HCT116 (cell line): ENCODE measurements around the gene GHDC. TPM values are rescaled to one million over a fixed set of nuclear protein-coding genes. Genes with fewer than 3 reads are reported as not detected.

Source experiments
- ATAC-seq: fragments of 200-7000 bp; cut with Tn5 transposase; 2 replicates; pipeline ENCODE4 v1.9.1; 2020; ENCODE audit warnings: mild to moderate bottlenecking, moderate library complexity
- BruUV-seq: library from RNA; stranded (reverse); fragments of 400-500 nt; replicated peaks from 2 replicates; lab custom pipeline; 2021; lab: Mats Ljungman, UMichigan
- CTCF ChIA-PET: fragments of 300-600 bp; sonication (Branson Sonifier 250); formaldehyde crosslinking; loops from one replicate; lab custom pipeline; 2021; ENCODE audit warnings: antibody characterized with exemption; lab: Charles Lee
- POLR2A ChIA-PET: fragments of 300-600, 350-600 bp; sonication (Branson Sonifier 250); formaldehyde crosslinking; loops from one replicate; lab custom pipeline; 2021; ENCODE audit warnings: antibody characterized with exemption; lab: Charles Lee
- RAD21 ChIA-PET, 2 experiments: fragments of 300-600 bp; sonication (Branson Sonifier 250); formaldehyde crosslinking; loops; one replicate each; lab custom pipeline; 2023; ENCODE audit warnings: low total read pairs in 2 of 2; ENCODE audit not compliant: uncharacterized antibody in 2 of 2, unreplicated experiment in 2 of 2, low non-redundant PET in 1 of 2; lab: Charles Lee
- DNase-seq: peaks from one replicate; pipeline ENCODE4 v3.0.0-alpha.2; 2010; ENCODE audit warnings: low read depth, low spot score
- H2AFZ ChIP-seq: fragments of 200-600 bp; shearing (Covaris generic), sonication (generic); 2 replicates; pipeline ENCODE4 v1.6.1; 2017; ENCODE audit warnings: low read depth, mixed run types, mixed read lengths, antibody characterized with exemption, low read length; ENCODE audit not compliant: poor library complexity, severe bottlenecking
- H3K27ac ChIP-seq: 2 replicates; pipeline ENCODE4 v1.5.1; 2012; ENCODE audit warnings: low read depth, low read length
- H3K27me3 ChIP-seq: fragments of 200-600 bp; sonication (generic); 2 replicates; pipeline ENCODE4 v1.6.1; 2016; ENCODE audit warnings: mixed run types, low read length, mixed read lengths; ENCODE audit not compliant: insufficient read depth
- H3K36me3 ChIP-seq, 2 experiments: fragments of 200-500 bp in 1 of 2; fragments of 200-600 bp in 1 of 2; sonication (Bioruptor generic) in 1 of 2; sonication (generic) in 1 of 2; 2 replicates each; pipeline versions ENCODE4 v1.5.1 to v1.6.1; 2014 to 2016; ENCODE audit warnings: low read length in 2 of 2, inconsistent platforms in 1 of 2, mixed read lengths in 1 of 2, mixed run types in 1 of 2; ENCODE audit not compliant: insufficient read depth in 2 of 2, control insufficient read depth in 1 of 2
- H3K4me1 ChIP-seq, 2 experiments: fragments of 200-600 bp in 1 of 2; sonication (generic) in 1 of 2; 2 replicates each; pipeline versions ENCODE4 v1.5.1 to v1.6.1; 2012 to 2017; ENCODE audit warnings: low read length in 2 of 2, inconsistent platforms in 1 of 2, mild to moderate bottlenecking in 1 of 2, mixed read lengths in 1 of 2, mixed run types in 1 of 2, moderate library complexity in 1 of 2; ENCODE audit not compliant: insufficient read depth in 2 of 2, control insufficient read depth in 1 of 2
- H3K4me2 ChIP-seq: fragments of 200-600 bp; sonication (generic); 2 replicates; pipeline ENCODE4 v1.6.1; 2017; ENCODE audit warnings: mixed run types, low read length, mixed read lengths
- H3K4me3 ChIP-seq, 2 experiments: fragments of 200-600 bp in 1 of 2; sonication (generic) in 1 of 2; replicated peaks in 1 of 2; 2 replicates each; pipeline ENCODE4 v1.5.1; 2011 to 2016; ENCODE audit warnings: low read length in 2 of 2, control low read depth in 1 of 2, low read depth in 1 of 2, mild to moderate bottlenecking in 1 of 2, mixed read lengths in 1 of 2, mixed run types in 1 of 2
- H3K79me2 ChIP-seq: fragments of 200-600 bp; sonication (generic); 2 replicates; pipeline ENCODE4 v1.6.1; 2017; ENCODE audit warnings: mild to moderate bottlenecking, mixed run types, low read length, moderate library complexity, mixed read lengths; ENCODE audit not compliant: insufficient read depth
- H3K9ac ChIP-seq: fragments of 200-600 bp; sonication (generic); 2 replicates; pipeline ENCODE4 v1.6.1; 2016; ENCODE audit warnings: low read length, mixed read lengths
- H3K9me2 ChIP-seq: fragments of 200-600 bp; sonication (generic), shearing (Covaris generic); 2 replicates; pipeline ENCODE4 v1.6.1; 2017; ENCODE audit warnings: mixed run types, mild to moderate bottlenecking, moderate library complexity; ENCODE audit not compliant: insufficient read depth
- H3K9me3 ChIP-seq, 2 experiments: fragments of 200-500 bp in 1 of 2; fragments of 200-600 bp in 1 of 2; sonication (Bioruptor generic) in 1 of 2; sonication (generic) in 1 of 2; 2 replicates each; pipeline ENCODE4 v1.6.1; 2014 to 2017; ENCODE audit warnings: low read length in 2 of 2, mixed read lengths in 2 of 2, inconsistent platforms in 1 of 2, low read depth in 1 of 2, mild to moderate bottlenecking in 1 of 2, mixed run types in 1 of 2, moderate library complexity in 1 of 2; ENCODE audit not compliant: control insufficient read depth in 1 of 2, insufficient read depth in 1 of 2
- H4K20me1 ChIP-seq: fragments of 200-600 bp; sonication (generic), shearing (Covaris generic); 2 replicates; pipeline ENCODE4 v1.6.1; 2017; ENCODE audit warnings: mixed run types, mild to moderate bottlenecking, moderate library complexity; ENCODE audit not compliant: insufficient read depth
- CTCF ChIP-seq, 3 experiments: fragments of 200-600 bp in 1 of 3; sonication (generic) in 1 of 3; IDR thresholded peaks in 2 of 3; conservative IDR thresholded peaks in 1 of 3; 2 replicates each; pipeline ENCODE4 v1.5.1; 2012 to 2017; ENCODE audit warnings: low read depth in 2 of 3, low read length in 2 of 3, antibody characterized with exemption in 1 of 3, borderline replicate concordance in 1 of 3, control low read depth in 1 of 3, mild to moderate bottlenecking in 1 of 3, mixed read lengths in 1 of 3, mixed run types in 1 of 3, moderate library complexity in 1 of 3; ENCODE audit not compliant: insufficient read depth in 1 of 3
- EGR1 ChIP-seq: IDR thresholded peaks from 2 replicates; pipeline ENCODE4 v1.6.1; 2012; ENCODE audit warnings: low read depth
- SP1 ChIP-seq: IDR thresholded peaks from 2 replicates; pipeline ENCODE4 v1.6.1; 2012; ENCODE audit warnings: low read depth
- TCF7L2 ChIP-seq: IDR thresholded peaks from 2 replicates; pipeline ENCODE4 v1.7.0; 2011; ENCODE audit warnings: borderline replicate concordance, inconsistent platforms; ENCODE audit not compliant: insufficient read depth, insufficient read length; ENCODE audit errors: extremely low read depth
- YY1 ChIP-seq: IDR thresholded peaks from 2 replicates; pipeline ENCODE4 v1.6.1; 2011; ENCODE audit warnings: low read length, low read depth, moderate library complexity, mild to moderate bottlenecking; ENCODE audit not compliant: insufficient replicate concordance; ENCODE audit errors: extremely low read depth
- ZBTB33 ChIP-seq: IDR thresholded peaks from 2 replicates; pipeline ENCODE4 v1.6.1; 2011; ENCODE audit warnings: mild to moderate bottlenecking, low read length, moderate library complexity; ENCODE audit not compliant: insufficient replicate concordance; ENCODE audit errors: extremely low read depth
- ZNF274 ChIP-seq: fragments of 200-500 bp; sonication (Bioruptor generic); IDR thresholded peaks from 2 replicates; pipeline ENCODE4 v1.6.1; 2014; ENCODE audit warnings: mild to moderate bottlenecking, low read depth, low read length, inconsistent platforms
- intact Hi-C: fragments of 100-400 bp; cut with micrococcal nuclease; formaldehyde crosslinking; loops from 2 replicates; pipeline ENCODE4 v1.10.0; 2022
- total RNA-seq: library from RNA; stranded (reverse); gene quantifications from one replicate; pipeline ENCODE4 v1.2.1, GENCODE V29; 2021; ENCODE audit not compliant: unreplicated experiment
- TF ChIP-seq, protein P1 (sequence below): IDR thresholded peaks from 2 replicates; pipeline ENCODE4 v1.6.1; 2012; ENCODE audit warnings: low read depth

GHDC gene
- total RNA-seq, 1 experiment from 2014 or later: 13.2 TPM

GRCh38 chr17:42177684-42178083 lies 16.6 kb downstream of the GHDC start:
- Histone ChIP-seq H2AFZ (no peak overlapping the region), H3K4me3 (no peak overlapping the region), H3K27me3 (peaks cover 3% of the 10 kb centered on the region; the same call in 1 of the 2 replicates), H3K9ac (no peak overlapping the region), H3K36me3 (no peaks in the 10 kb centered on the region), H3K79me2 (no peaks in the 10 kb centered on the region), H3K4me1 (peaks cover 0 to 2% of the 10 kb centered on the region in 2 experiments; a peak in 1 of 4 replicates), H3K27ac (no peak overlapping the region), H3K9me3 (no peaks in the 10 kb centered on the region), H3K9me2 (no peaks in the 10 kb centered on the region), H3K4me2 (no peak overlapping the region), H4K20me1 (no peaks in the 10 kb centered on the region)
- POLR2A ChIA-PET: no interaction called here
- intact Hi-C loops: no loop called here
- no peak for ATAC-seq
- CTCF ChIA-PET: no interaction called here
- DNase-seq: no peak
- BruUV-seq: no TSS peak
- TF ChIP-seq ZBTB33 (no peak), TCF7L2 (no peak), EGR1 (no peak), CTCF (IDR thresholded peaks at IDR 0.05 in 2 of 3, conservative IDR thresholded peaks at IDR 0.05 in 1 of 3; ENCODE audit: borderline replicate concordance in 1 of 3, insufficient read depth in 1 of 3, low read depth in 2 of 3, low read length in 2 of 3) (no peak), SP1 (no peak), YY1 (no peak), ZNF274 (no peak)
- TF ChIP-seq, protein P1, sequence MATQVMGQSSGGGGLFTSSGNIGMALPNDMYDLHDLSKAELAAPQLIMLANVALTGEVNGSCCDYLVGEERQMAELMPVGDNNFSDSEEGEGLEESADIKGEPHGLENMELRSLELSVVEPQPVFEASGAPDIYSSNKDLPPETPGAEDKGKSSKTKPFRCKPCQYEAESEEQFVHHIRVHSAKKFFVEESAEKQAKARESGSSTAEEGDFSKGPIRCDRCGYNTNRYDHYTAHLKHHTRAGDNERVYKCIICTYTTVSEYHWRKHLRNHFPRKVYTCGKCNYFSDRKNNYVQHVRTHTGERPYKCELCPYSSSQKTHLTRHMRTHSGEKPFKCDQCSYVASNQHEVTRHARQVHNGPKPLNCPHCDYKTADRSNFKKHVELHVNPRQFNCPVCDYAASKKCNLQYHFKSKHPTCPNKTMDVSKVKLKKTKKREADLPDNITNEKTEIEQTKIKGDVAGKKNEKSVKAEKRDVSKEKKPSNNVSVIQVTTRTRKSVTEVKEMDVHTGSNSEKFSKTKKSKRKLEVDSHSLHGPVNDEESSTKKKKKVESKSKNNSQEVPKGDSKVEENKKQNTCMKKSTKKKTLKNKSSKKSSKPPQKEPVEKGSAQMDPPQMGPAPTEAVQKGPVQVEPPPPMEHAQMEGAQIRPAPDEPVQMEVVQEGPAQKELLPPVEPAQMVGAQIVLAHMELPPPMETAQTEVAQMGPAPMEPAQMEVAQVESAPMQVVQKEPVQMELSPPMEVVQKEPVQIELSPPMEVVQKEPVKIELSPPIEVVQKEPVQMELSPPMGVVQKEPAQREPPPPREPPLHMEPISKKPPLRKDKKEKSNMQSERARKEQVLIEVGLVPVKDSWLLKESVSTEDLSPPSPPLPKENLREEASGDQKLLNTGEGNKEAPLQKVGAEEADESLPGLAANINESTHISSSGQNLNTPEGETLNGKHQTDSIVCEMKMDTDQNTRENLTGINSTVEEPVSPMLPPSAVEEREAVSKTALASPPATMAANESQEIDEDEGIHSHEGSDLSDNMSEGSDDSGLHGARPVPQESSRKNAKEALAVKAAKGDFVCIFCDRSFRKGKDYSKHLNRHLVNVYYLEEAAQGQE: no peak
- RAD21 ChIA-PET: no interaction called here
